ENCODE results near the gene NXPH4. TPM values are rescaled to one million over a fixed set of nuclear protein-coding genes. Genes with fewer than 3 reads are reported as not detected.

Gene NXPH4
- total RNA-seq, 1 experiment from 2014 or later: 20.3 TPM

DNA sequence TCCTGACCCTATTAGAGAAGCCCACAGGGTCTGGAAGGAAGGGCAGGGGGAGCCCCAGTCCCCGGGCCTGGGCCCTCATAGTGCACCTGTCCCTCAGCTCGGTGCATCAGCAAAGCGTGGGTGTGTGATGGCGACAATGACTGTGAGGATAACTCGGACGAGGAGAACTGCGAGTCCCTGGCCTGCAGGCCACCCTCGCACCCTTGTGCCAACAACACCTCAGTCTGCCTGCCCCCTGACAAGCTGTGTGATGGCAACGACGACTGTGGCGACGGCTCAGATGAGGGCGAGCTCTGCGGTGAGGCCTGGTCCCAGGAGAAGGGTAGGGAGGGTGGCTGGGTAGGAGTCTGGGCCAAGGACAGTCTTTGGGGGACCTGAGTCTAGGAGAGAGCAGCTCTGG is 42.9 kb upstream of the NXPH4 start:
- H3F3A ChIP-seq (ENCODE audit: insufficient read depth, low read depth): peaks cover 7% of the 10 kb centered on the region; the same call in 1 of the 2 replicates

DNA sequence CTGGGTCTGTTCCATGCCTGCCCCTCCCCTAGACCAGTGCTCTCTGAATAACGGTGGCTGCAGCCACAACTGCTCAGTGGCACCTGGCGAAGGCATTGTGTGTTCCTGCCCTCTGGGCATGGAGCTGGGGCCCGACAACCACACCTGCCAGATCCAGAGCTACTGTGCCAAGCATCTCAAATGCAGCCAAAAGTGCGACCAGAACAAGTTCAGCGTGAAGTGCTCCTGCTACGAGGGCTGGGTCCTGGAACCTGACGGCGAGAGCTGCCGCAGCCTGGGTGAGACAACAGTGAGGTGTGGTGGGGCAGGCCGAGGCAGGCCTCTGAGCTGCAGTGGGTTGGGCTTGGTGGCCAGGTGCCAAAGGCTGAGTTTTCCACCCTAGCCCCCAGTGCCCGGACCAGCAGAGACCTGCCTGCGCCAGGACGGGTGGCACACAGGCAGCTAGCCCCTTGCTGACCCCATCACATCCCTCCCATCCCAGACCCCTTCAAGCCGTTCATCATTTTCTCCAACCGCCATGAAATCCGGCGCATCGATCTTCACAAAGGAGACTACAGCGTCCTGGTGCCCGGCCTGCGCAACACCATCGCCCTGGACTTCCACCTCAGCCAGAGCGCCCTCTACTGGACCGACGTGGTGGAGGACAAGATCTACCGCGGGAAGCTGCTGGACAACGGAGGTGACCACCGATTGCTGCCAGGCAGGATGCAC is 41.0 kb upstream of the NXPH4 start:
- intact Hi-C loops (cut with micrococcal nuclease; ENCODE audit: unreplicated experiment): loop anchor here (1.0 to 2.0 kb wide), 3 partner anchors 48 to 107 kb away; no protein-coding TSS in a partner anchor
- DNase-seq: peak; percentile 60 to 89
- ChIA-PET POLR2A (ENCODE audit: unreplicated experiment) (interaction anchor here (0.6 to 1.4 kb wide), 3 partner anchors 48 to 247 kb away, joined by 3 to 27 read pairs (median 18); no protein-coding TSS in a partner anchor), CTCF (interaction anchor here (0.5 to 2.5 kb wide), 14 partner anchors 29 to 789 kb away, joined by 3 to 40 read pairs (median 6); partner anchors contain the start of genes LRP1 and STAT6)
- Histone ChIP-seq H3K4me1 (replicated peaks; ENCODE audit: insufficient read depth) (peaks cover 15% of the 10 kb centered on the region), H3K9me3 (ENCODE audit: insufficient read depth, low read depth) (no peaks in the 10 kb centered on the region), H3K27ac (no peak overlapping the region), H3K4me2 (peak overlapping the region; percentile 13; the same call in 1 of the 2 replicates), H2AFZ (no peak overlapping the region), H3K27me3 (ENCODE audit: insufficient read depth, low read depth) (no peaks in the 10 kb centered on the region), H3K36me3 (ENCODE audit: low read depth) (no peaks in the 10 kb centered on the region), H3K79me2 (ENCODE audit: low read depth) (no peaks in the 10 kb centered on the region), H4K20me1 (ENCODE audit: insufficient read depth) (peaks cover 3% of the 10 kb centered on the region; the same call in 1 of the 2 replicates), H3K4me3 (no peak overlapping the region), H3F3A (ENCODE audit: insufficient read depth, low read depth) (peaks cover 7% of the 10 kb centered on the region; the same call in 1 of the 2 replicates), H3K9me2 (ENCODE audit: insufficient read depth) (no peaks in the 10 kb centered on the region)
- BruUV-seq (replicated peaks): no TSS peak
- TF ChIP-seq EZH2 (IDR thresholded peaks at IDR 0.05; ENCODE audit: low read depth): no peak
- TF ChIP-seq, protein P1, sequence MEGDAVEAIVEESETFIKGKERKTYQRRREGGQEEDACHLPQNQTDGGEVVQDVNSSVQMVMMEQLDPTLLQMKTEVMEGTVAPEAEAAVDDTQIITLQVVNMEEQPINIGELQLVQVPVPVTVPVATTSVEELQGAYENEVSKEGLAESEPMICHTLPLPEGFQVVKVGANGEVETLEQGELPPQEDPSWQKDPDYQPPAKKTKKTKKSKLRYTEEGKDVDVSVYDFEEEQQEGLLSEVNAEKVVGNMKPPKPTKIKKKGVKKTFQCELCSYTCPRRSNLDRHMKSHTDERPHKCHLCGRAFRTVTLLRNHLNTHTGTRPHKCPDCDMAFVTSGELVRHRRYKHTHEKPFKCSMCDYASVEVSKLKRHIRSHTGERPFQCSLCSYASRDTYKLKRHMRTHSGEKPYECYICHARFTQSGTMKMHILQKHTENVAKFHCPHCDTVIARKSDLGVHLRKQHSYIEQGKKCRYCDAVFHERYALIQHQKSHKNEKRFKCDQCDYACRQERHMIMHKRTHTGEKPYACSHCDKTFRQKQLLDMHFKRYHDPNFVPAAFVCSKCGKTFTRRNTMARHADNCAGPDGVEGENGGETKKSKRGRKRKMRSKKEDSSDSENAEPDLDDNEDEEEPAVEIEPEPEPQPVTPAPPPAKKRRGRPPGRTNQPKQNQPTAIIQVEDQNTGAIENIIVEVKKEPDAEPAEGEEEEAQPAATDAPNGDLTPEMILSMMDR (conservative IDR thresholded peaks at IDR 0.05): peak; percentile 81

More for the DNA sequence above, 42.9 kb upstream of the NXPH4 start:
- BruUV-seq (replicated peaks): no TSS peak
- Histone ChIP-seq H3K9me2 (ENCODE audit: insufficient read depth) (no peaks in the 10 kb centered on the region), H4K20me1 (ENCODE audit: insufficient read depth) (peaks cover 3% of the 10 kb centered on the region; the same call in 1 of the 2 replicates), H3K4me2 (no peak overlapping the region), H3K4me3 (no peak overlapping the region), H3K27me3 (ENCODE audit: insufficient read depth, low read depth) (no peaks in the 10 kb centered on the region), H3K9me3 (ENCODE audit: insufficient read depth, low read depth) (no peaks in the 10 kb centered on the region), H3K4me1 (replicated peaks; ENCODE audit: insufficient read depth) (peaks cover 15% of the 10 kb centered on the region), H3K79me2 (ENCODE audit: low read depth) (no peaks in the 10 kb centered on the region), H3K27ac (no peak overlapping the region), H2AFZ (no peak overlapping the region), H3K36me3 (ENCODE audit: low read depth) (no peaks in the 10 kb centered on the region)
- TF ChIP-seq, protein P1 (conservative IDR thresholded peaks at IDR 0.05): no peak
- TF ChIP-seq EZH2 (IDR thresholded peaks at IDR 0.05; ENCODE audit: low read depth): no peak
- ChIA-PET CTCF (interaction anchor here (0.5 kb wide), 1 partner anchor 45 kb away, joined by 4 read pairs; the partner anchor contains the start of gene LRP1), POLR2A (ENCODE audit: unreplicated experiment) (interaction anchor here (0.7 kb wide), 1 partner anchor 109 kb away, joined by 3 read pairs; no protein-coding TSS in a partner anchor)
- DNase-seq: no peak
- intact Hi-C loops (cut with micrococcal nuclease; ENCODE audit: unreplicated experiment): loop anchor here (2.0 kb wide), 1 partner anchor 105 kb away; no protein-coding TSS in a partner anchor

DNA sequence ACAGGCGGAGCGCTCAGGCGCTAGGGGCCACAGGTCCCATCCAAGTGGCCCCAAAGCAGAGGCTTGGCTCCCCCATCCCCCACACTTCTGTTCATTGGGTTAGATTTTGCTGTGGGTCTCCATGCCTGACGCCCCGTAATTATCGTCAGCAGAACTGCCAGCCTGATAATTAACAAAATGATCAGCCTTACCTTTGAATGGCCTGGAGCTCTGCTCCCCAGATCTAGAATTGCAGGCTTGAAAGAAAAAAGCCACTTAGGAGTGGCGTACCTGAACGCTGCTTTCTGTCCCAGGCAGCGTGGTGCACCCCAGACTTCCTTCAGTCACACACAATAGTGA is 40.5 kb upstream of the NXPH4 start:
- H3K4me1 ChIP-seq (replicated peaks; ENCODE audit: insufficient read depth): peaks cover 15% of the 10 kb centered on the region
- intact Hi-C loops (cut with micrococcal nuclease; ENCODE audit: unreplicated experiment): loop anchor here (1.0 kb wide), 1 partner anchor 52 kb away; no protein-coding TSS in a partner anchor
- ChIA-PET CTCF (interaction anchor here (0.6 to 2.5 kb wide), 10 partner anchors 38 to 790 kb away, joined by 3 to 40 read pairs (median 6); partner anchors contain the start of genes LRP1 and STAT6), POLR2A (ENCODE audit: unreplicated experiment) (interaction anchor here (0.6 to 1.4 kb wide), 3 partner anchors 48 to 246 kb away, joined by 3 to 27 read pairs (median 18); no protein-coding TSS in a partner anchor)
- H3K4me2 ChIP-seq: peak overlapping the region; percentile 13; the same call in 1 of the 2 replicates
- no peaks in the 10 kb centered on the region for H3K27me3 ChIP-seq (ENCODE audit: insufficient read depth, low read depth)
- H3F3A ChIP-seq (ENCODE audit: insufficient read depth, low read depth): peaks cover 7% of the 10 kb centered on the region; the same call in 1 of the 2 replicates
- 0 out of 2 replicates have a peak overlapping the region, but pooled peaks have one; percentile 37 for H3K27ac ChIP-seq
- no peak overlapping the region for H2AFZ ChIP-seq
- peaks cover 3% of the 10 kb centered on the region; the same call in 1 of the 2 replicates for H4K20me1 ChIP-seq (ENCODE audit: insufficient read depth)
- no peaks in the 10 kb centered on the region for H3K9me3 ChIP-seq (ENCODE audit: insufficient read depth, low read depth)
- no peak overlapping the region for H3K4me3 ChIP-seq
- no peaks in the 10 kb centered on the region for H3K36me3 ChIP-seq (ENCODE audit: low read depth)
- no peak for DNase-seq
- TF ChIP-seq EZH2 (IDR thresholded peaks at IDR 0.05; ENCODE audit: low read depth): no peak
- TF ChIP-seq, protein P1 (conservative IDR thresholded peaks at IDR 0.05): no peak; the same call in none of the 2 replicates
- BruUV-seq (replicated peaks): TSS peak; percentile 18
- H3K9me2 ChIP-seq (ENCODE audit: insufficient read depth): no peaks in the 10 kb centered on the region
- H3K79me2 ChIP-seq (ENCODE audit: low read depth): no peaks in the 10 kb centered on the region

All from PC-9 (cell line).